Choroid plexus epithelial cell (primary cell): Measurements from ENCODE around the gene FOXK1.

Experiments
- DNase-seq: peaks from one replicate; pipeline ENCODE4 v3.0.0-alpha.2; 2010; ENCODE audit warnings: low read depth
- H3K4me3 ChIP-seq: 2 replicates; pipeline ENCODE4 v1.5.1; 2011; ENCODE audit warnings: low read depth, mild to moderate bottlenecking, control low read depth, low read length, moderate library complexity
- CTCF ChIP-seq: conservative IDR thresholded peaks from 2 replicates; pipeline ENCODE4 v1.5.1; 2011; ENCODE audit warnings: low read depth, mild to moderate bottlenecking, control low read depth, inconsistent platforms, low read length, moderate library complexity

FOXK1 gene

GRCh38 chr7:4745265-4745919, 63.3 kb downstream of the FOXK1 start:
- H3K4me3 ChIP-seq = peak overlapping the region; percentile 24
- no peak for TF ChIP-seq CTCF
- DNase-seq = no peak

- peak; percentile 87 for DNase-seq
- H3K4me3 ChIP-seq = peak overlapping the region; percentile 35
- TF ChIP-seq CTCF = no peak
Measured at GRCh38 chr7:4745971-4746919, 64.2 kb downstream of the FOXK1 start.

- DNase-seq = no peak
- H3K4me3 ChIP-seq = no peak overlapping the region
- no peak for TF ChIP-seq CTCF
Measured at GRCh38 chr7:4747013-4747412, 64.9 kb downstream of the FOXK1 start.

- TF ChIP-seq CTCF = no peak
- DNase-seq = no peak
- H3K4me3 ChIP-seq = no peak overlapping the region
Measured at GRCh38 chr7:4747746-4748145, 65.7 kb downstream of the FOXK1 start.

- peak; percentile 14 for DNase-seq
- no peak for TF ChIP-seq CTCF
- H3K4me3 ChIP-seq = no peak overlapping the region
Measured at GRCh38 chr7:4748231-4748681, 66.2 kb downstream of the FOXK1 start.

- H3K4me3 ChIP-seq = no peak overlapping the region
- no peak for TF ChIP-seq CTCF
- DNase-seq = no peak
Measured at GRCh38 chr7:4749363-4749762, 67.3 kb downstream of the FOXK1 start.
